ENCODE data around the gene LHX4. TPM values are rescaled to one million over a fixed set of nuclear protein-coding genes. Genes with fewer than 3 reads are reported as not detected.

The LHX4 gene
- total and polyA plus RNA-seq, 3 experiments from 2014 or later: 0.08 TPM; not detected in 2

DNA sequence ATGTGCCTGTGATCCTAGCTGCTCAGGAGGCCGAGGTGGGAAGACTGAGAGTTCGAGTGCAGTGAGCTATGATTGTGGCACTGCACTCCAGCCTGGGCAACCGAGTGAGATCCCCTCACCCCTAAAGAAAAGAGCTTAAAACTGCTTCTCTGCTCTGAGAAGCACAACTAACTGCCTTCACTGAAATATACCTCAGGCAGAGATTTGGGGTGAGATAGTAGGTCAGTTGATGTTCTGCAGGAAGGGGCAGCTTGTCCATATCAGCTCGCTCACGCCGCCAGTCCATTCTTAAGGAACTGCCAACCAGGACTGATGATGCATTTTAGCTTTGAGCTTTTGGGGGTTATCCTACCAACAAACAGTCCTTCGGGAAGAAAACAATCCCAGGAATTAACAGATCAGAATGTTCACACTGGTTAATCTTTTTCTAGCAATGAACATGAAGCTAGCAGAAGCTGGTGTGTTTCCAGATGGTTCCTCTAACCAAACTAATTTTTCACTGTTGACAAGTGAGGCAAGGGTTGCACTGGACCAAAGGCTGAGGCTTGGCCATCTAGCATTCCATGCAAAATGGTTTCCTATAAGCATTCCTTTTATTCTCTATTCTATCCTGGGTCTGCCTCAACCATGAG lies 31.6 kb downstream of the LHX4 start:
- POLR2A ChIA-PET: no interaction called here
- no peaks in the 10 kb centered on the region for H3K36me3 ChIP-seq (ENCODE audit: insufficient read depth, low read length)
- peaks cover 17% of the 10 kb centered on the region in 2 donors for H3K27me3 Mint-ChIP-seq
- H3K4me1 ChIP-seq (ENCODE audit: insufficient read depth, low read length): no peaks in the 10 kb centered on the region
- no peaks in the 10 kb centered on the region for H3K9me3 Mint-ChIP-seq
- no peak overlapping the region for H3K27ac Mint-ChIP-seq
- DNase-seq: no peak
- H3K27ac ChIP-seq (ENCODE audit: low read depth, low read length): no peak overlapping the region
- CTCF ChIA-PET: interaction anchor here (2.1 kb wide), 1 partner anchor 9 kb away, joined by 10 read pairs; no protein-coding TSS in a partner anchor
- H3K27me3 ChIP-seq (ENCODE audit: insufficient read depth, low read length, poor library complexity, severe bottlenecking): peaks cover 11% of the 10 kb centered on the region
- H3K4me3 Mint-ChIP-seq: no peak overlapping the region
- no peak overlapping the region for H3K4me3 ChIP-seq (ENCODE audit: low read length)
- no peaks in the 10 kb centered on the region for H3K4me1 Mint-ChIP-seq
- no peaks in the 10 kb centered on the region for H3K36me3 Mint-ChIP-seq
- H3K9me3 ChIP-seq (ENCODE audit: low read length): no peaks in the 10 kb centered on the region

DNA sequence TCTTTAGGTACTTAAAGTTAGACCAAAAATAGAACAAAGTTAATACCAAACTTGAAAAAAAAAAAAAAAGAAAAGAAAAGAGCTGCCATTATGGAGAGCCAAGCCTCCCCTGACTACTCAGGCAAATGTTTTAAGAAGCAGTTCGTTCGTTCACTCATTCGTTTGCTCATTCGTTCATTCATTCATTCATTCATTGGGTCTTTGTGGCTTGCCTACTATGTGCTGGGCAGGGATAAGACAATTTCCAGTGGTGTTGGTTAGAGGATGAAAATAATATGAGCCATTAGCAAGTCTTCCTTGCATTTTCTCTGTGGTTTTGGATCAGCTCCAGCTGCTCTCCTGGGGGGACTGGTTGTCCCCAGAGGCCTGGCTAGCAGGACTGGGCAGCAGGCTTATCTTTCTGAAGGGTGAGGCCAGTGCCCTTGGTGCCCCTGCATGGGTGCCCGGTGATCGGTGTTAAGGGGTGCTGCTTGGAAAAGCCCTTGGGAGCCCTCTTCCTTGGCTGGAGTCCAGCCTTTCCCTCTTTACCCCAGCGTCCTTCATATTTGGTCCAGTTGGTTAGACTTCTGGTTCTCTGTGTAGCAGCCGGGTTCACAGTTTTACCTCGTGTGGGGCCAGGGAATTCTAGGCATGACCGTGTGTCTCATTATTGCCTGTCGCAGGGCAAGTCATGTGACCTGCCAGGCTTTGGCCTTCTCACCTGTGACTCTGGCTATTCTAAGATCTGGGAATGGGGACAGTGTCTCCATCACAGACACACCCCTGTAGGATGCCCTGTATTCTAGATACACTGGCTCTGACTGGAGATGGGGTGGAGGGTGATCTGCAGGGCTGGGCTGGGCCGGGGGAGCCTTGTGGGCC lies 32.8 kb downstream of the LHX4 start:
- CTCF ChIA-PET: interaction anchor here (2.1 kb wide), 1 partner anchor 10 kb away, joined by 10 read pairs; no protein-coding TSS in a partner anchor
- H3K9me3 ChIP-seq (ENCODE audit: low read length): no peaks in the 10 kb centered on the region
- H3K4me3 ChIP-seq (ENCODE audit: low read length): no peak overlapping the region
- Mint-ChIP-seq H3K9me3 (no peaks in the 10 kb centered on the region), H3K27ac (no peak overlapping the region), H3K4me1 (no peaks in the 10 kb centered on the region), H3K36me3 (no peaks in the 10 kb centered on the region), H3K27me3 (peaks cover 6 to 9% of the 10 kb centered on the region in 2 donors), H3K4me3 (no peak overlapping the region)
- no peak for DNase-seq
- no peaks in the 10 kb centered on the region for H3K36me3 ChIP-seq (ENCODE audit: insufficient read depth, low read length)
- peaks cover 6% of the 10 kb centered on the region for H3K27me3 ChIP-seq (ENCODE audit: insufficient read depth, low read length, poor library complexity, severe bottlenecking)
- POLR2A ChIA-PET: no interaction called here
- H3K27ac ChIP-seq (ENCODE audit: low read depth, low read length): no peak overlapping the region
- H3K4me1 ChIP-seq (ENCODE audit: insufficient read depth, low read length): no peaks in the 10 kb centered on the region

DNA sequence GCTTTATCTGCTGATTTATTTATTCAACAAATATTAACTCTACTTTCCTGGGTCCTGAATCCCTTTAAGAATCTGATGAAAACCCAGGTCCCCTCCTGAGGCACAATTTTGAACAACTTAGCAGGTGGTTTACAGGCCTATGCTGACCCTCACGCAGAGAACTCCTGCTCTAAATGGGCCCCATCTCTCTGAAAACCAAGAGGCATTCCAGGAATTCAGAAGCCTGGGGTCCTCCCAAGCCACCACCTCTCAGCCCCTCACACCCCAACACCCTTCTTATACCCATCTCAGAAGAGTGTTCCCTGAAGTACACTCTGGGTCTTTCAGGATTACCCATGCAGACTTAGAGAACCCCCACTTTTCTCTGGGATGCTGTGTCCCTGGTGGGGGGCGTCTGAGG lies 34.5 kb downstream of the LHX4 start:
- Mint-ChIP-seq H3K4me3 (no peak overlapping the region), H3K9me3 (no peaks in the 10 kb centered on the region), H3K27ac (no peak overlapping the region), H3K36me3 (no peaks in the 10 kb centered on the region), H3K4me1 (no peaks in the 10 kb centered on the region), H3K27me3 (peaks cover 0 to 7% of the 10 kb centered on the region in 2 donors)
- ChIA-PET CTCF (no interaction called here), POLR2A (no interaction called here)
- H3K27ac ChIP-seq (ENCODE audit: low read depth, low read length): no peak overlapping the region
- no peaks in the 10 kb centered on the region for H3K36me3 ChIP-seq (ENCODE audit: insufficient read depth, low read length)
- H3K4me3 ChIP-seq (ENCODE audit: low read length): no peak overlapping the region
- DNase-seq: no peak
- no peaks in the 10 kb centered on the region for H3K9me3 ChIP-seq (ENCODE audit: low read length)
- H3K27me3 ChIP-seq (ENCODE audit: insufficient read depth, low read length, poor library complexity, severe bottlenecking): no peaks in the 10 kb centered on the region
- H3K4me1 ChIP-seq (ENCODE audit: insufficient read depth, low read length): no peaks in the 10 kb centered on the region

DNA sequence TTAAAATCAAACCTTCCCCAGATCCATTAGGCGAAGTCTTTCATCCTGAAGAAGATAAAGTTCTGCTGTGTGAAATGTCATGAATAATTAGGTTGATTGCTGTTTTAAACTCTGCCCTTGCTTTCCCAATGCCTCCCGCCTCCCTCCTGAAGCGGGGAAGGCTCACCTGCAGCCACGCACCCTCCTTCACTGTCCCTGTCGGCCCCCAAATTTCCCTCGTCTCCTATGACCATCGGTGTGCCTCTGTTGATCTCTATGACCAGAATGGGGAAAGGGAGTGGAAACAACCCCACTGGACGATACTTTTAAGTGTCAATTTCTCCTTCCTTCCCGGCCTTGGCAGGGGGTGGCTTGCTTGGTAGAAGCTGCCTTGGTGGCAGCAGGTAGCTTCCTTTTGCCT lies 35.1 kb downstream of the LHX4 start:
- no peaks in the 10 kb centered on the region for H3K36me3 Mint-ChIP-seq
- H3K27ac ChIP-seq (ENCODE audit: low read depth, low read length): no peak overlapping the region

DNA sequence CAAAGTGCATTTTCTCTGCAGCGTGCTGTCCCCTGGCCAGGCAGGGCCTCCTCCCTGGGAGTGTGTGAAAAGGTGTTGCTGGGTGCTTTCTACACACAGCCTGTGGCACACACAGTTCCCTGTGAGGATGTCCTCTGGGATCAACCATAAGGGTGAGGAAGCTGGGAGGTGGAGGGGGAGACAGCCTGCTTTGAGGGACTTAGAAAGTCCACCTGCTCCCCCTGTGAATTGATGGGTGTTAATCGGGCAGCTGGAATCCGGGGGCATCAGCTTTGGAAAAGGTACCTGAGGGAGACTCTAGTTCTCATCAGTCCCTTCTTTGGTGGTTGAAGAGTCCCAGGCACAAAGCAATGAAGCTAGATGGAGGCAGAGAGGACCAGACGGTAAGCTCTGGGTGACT lies 35.8 kb downstream of the LHX4 start:
- H3K27ac Mint-ChIP-seq: no peak overlapping the region
- H3K9me3 ChIP-seq (ENCODE audit: low read length): no peaks in the 10 kb centered on the region
- H3K27ac ChIP-seq (ENCODE audit: low read depth, low read length): no peak overlapping the region
- no peaks in the 10 kb centered on the region for H3K4me1 Mint-ChIP-seq
- CTCF ChIA-PET: no interaction called here
- H3K36me3 ChIP-seq (ENCODE audit: insufficient read depth, low read length): no peaks in the 10 kb centered on the region
- no peaks in the 10 kb centered on the region for H3K9me3 Mint-ChIP-seq
- no peaks in the 10 kb centered on the region for H3K27me3 ChIP-seq (ENCODE audit: insufficient read depth, low read length, poor library complexity, severe bottlenecking)
- H3K4me1 ChIP-seq (ENCODE audit: insufficient read depth, low read length): no peaks in the 10 kb centered on the region
- H3K36me3 Mint-ChIP-seq: peaks cover 0 to 3% (median 0%) of the 10 kb centered on the region in 3 donors
- peaks cover 0 to 8% of the 10 kb centered on the region in 2 donors for H3K27me3 Mint-ChIP-seq
- POLR2A ChIA-PET: no interaction called here
- DNase-seq: no peak
- no peak overlapping the region for H3K4me3 ChIP-seq (ENCODE audit: low read length)
- H3K4me3 Mint-ChIP-seq: no peak overlapping the region

More for the DNA sequence above, 35.1 kb downstream of the LHX4 start:
- Mint-ChIP-seq H3K9me3 (no peaks in the 10 kb centered on the region), H3K27ac (peak overlapping the region in 2 of 8 donors; percentile 17 to 28), H3K27me3 (peaks cover 0 to 7% of the 10 kb centered on the region in 2 donors), H3K4me1 (no peaks in the 10 kb centered on the region), H3K4me3 (no peak overlapping the region)
- Histone ChIP-seq H3K4me3 (ENCODE audit: low read length) (no peak overlapping the region), H3K9me3 (ENCODE audit: low read length) (no peaks in the 10 kb centered on the region), H3K27me3 (ENCODE audit: insufficient read depth, low read length, poor library complexity, severe bottlenecking) (no peaks in the 10 kb centered on the region), H3K4me1 (ENCODE audit: insufficient read depth, low read length) (no peaks in the 10 kb centered on the region), H3K36me3 (ENCODE audit: insufficient read depth, low read length) (no peaks in the 10 kb centered on the region)
- POLR2A ChIA-PET: no interaction called here
- no peak for DNase-seq
- CTCF ChIA-PET: no interaction called here

DNA sequence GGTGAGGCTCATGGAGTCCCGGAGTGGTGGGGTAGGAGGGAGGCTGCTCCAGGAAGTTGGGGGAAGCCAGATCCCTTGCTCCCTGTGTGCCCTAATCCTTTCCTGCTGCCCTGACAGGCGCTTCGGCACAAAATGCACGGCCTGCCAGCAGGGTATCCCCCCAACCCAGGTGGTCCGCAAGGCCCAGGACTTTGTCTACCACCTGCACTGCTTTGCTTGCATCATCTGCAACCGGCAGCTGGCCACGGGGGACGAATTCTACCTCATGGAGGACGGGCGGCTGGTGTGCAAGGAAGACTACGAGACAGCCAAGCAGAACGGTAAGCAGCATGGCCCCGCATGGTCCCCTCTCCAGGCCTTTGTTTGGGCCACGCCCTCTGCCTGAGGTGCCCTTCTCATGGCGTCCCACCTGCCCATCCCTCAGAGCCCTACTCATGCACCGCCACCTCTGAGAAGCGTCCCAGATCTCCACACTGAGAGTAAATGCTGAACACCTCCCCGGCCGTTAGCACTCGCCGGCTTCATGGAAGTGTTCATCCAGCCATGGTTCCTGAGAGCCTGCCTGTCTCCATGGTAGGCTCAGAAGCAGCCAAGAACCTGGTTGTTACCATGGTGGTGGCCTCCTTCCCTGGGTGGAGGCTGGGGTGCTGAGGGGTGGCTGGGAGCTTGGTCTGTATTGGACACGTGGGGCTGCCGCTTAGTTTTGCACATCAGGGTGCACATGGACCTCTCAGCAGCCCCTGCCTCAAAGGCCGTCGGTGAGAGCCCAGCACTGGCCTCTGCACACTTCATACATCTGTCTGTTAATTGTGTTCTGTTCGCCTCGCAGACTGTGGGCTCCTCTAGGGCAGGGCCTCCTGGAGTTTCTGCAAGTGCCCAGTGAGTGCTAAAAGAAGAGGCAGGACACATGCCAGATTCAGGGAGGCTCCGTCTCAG lies 36.5 kb downstream of the LHX4 start:
- no peak for DNase-seq
- Mint-ChIP-seq H3K36me3 (peaks cover 0 to 3% (median 0%) of the 10 kb centered on the region in 3 donors), H3K4me1 (no peaks in the 10 kb centered on the region), H3K27ac (no peak overlapping the region), H3K9me3 (no peaks in the 10 kb centered on the region), H3K27me3 (peaks cover 0 to 8% of the 10 kb centered on the region in 2 donors), H3K4me3 (no peak overlapping the region)
- H3K9me3 ChIP-seq (ENCODE audit: low read length): no peaks in the 10 kb centered on the region
- ChIA-PET POLR2A (no interaction called here), CTCF (no interaction called here)
- H3K4me1 ChIP-seq (ENCODE audit: insufficient read depth, low read length): no peaks in the 10 kb centered on the region
- H3K27ac ChIP-seq (ENCODE audit: low read depth, low read length): no peak overlapping the region
- no peak overlapping the region for H3K4me3 ChIP-seq (ENCODE audit: low read length)
- H3K27me3 ChIP-seq (ENCODE audit: insufficient read depth, low read length, poor library complexity, severe bottlenecking): no peaks in the 10 kb centered on the region
- no peaks in the 10 kb centered on the region for H3K36me3 ChIP-seq (ENCODE audit: insufficient read depth, low read length)

DNA sequence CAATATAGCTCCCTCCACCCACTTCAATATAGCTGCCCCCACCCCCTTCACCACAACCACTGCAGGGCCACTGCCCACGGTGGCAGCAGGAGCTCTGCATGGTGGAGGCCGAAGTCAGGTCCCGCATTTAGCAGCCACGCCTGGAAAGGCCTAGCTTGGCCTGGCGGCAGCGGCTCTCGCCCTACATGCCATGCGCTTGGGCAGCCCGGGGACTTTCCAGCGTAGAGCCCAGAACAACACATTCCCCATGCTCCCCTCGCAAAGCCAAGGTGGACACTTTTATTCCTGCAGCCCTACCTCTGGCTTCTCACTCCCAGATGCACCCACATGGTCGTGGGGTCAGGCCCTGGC lies 37.1 kb downstream of the LHX4 start:
- Mint-ChIP-seq H3K9me3 (no peaks in the 10 kb centered on the region), H3K4me3 (no peak overlapping the region), H3K27ac (no peak overlapping the region), H3K4me1 (no peaks in the 10 kb centered on the region), H3K36me3 (peaks cover 0 to 3% (median 3%) of the 10 kb centered on the region in 3 donors), H3K27me3 (peaks cover 0 to 8% of the 10 kb centered on the region in 2 donors)
- CTCF ChIA-PET: interaction anchor here (1.5 kb wide), 1 partner anchor 12 kb away, joined by 3 read pairs; no protein-coding TSS in a partner anchor
- no peak for DNase-seq
- no peaks in the 10 kb centered on the region for H3K9me3 ChIP-seq (ENCODE audit: low read length)
- POLR2A ChIA-PET: no interaction called here
- H3K36me3 ChIP-seq (ENCODE audit: insufficient read depth, low read length): no peaks in the 10 kb centered on the region
- no peaks in the 10 kb centered on the region for H3K4me1 ChIP-seq (ENCODE audit: insufficient read depth, low read length)
- no peak overlapping the region for H3K27ac ChIP-seq (ENCODE audit: low read depth, low read length)
- H3K27me3 ChIP-seq (ENCODE audit: insufficient read depth, low read length, poor library complexity, severe bottlenecking): no peaks in the 10 kb centered on the region
- no peak overlapping the region for H3K4me3 ChIP-seq (ENCODE audit: low read length)

Data from CD8-positive, alpha-beta memory T cell (primary cell).